Measurements from ENCODE around the gene TOB1.

GRCh38 chr17:50904518-50905459 is 38.6 kb upstream of the TOB1 start:
- TF ChIP-seq EZH2 (IDR thresholded peaks at IDR 0.05; ENCODE audit: low read depth) (no peak), CTCF (conservative IDR thresholded peaks at IDR 0.05) (peak; percentile 48)

Measured in PC-9 (cell line).